Measurements from ENCODE around the gene PRKCG.

Gene PRKCG

DNA sequence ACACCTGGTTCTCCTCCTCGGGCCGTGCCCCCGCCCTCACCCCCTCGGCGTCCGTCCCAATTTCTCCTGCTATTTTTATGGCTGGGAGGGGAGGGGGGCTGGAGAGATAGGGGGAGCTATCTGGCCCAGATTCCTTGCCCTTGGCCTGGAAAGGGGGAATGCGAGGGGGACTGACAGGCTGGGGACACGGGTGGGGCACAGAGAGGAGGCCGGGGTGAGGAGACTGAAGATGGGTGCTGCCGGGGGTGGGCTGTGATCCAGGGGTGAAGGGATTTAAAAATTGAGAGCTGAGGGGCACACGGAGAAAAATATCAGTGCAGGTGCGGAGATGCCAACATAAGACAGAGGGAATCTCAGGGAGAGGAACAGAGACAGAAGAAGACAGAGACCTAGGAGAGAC, 2.3 kb downstream of the PRKCG start:
- Histone ChIP-seq H3K27ac (ENCODE audit: low read depth, low read length) (no peak overlapping the region), H3K9me2 (replicated peaks; ENCODE audit: insufficient read depth, low read length) (no peaks in the 10 kb centered on the region), H2AFZ (ENCODE audit: low read depth, low read length, severe bottlenecking) (no peak overlapping the region), H3K4me3 (ENCODE audit: insufficient read depth, low read length, poor library complexity, severe bottlenecking) (no peak overlapping the region), H3K9me3 (ENCODE audit: insufficient read depth, low read length) (no peaks in the 10 kb centered on the region), H3K9ac (ENCODE audit: low read length) (no peak overlapping the region), H3K79me2 (ENCODE audit: insufficient read depth, low read length) (no peaks in the 10 kb centered on the region), H3K36me3 (ENCODE audit: low read length) (no peaks in the 10 kb centered on the region), H3F3A (ENCODE audit: insufficient read depth) (no peaks in the 10 kb centered on the region), H3K4me2 (ENCODE audit: low read depth, low read length, poor library complexity, severe bottlenecking) (no peak overlapping the region), H3K27me3 (ENCODE audit: low read length) (no peaks in the 10 kb centered on the region), H4K20me1 (ENCODE audit: low read depth, low read length) (no peaks in the 10 kb centered on the region)
- TF ChIP-seq, protein P1, sequence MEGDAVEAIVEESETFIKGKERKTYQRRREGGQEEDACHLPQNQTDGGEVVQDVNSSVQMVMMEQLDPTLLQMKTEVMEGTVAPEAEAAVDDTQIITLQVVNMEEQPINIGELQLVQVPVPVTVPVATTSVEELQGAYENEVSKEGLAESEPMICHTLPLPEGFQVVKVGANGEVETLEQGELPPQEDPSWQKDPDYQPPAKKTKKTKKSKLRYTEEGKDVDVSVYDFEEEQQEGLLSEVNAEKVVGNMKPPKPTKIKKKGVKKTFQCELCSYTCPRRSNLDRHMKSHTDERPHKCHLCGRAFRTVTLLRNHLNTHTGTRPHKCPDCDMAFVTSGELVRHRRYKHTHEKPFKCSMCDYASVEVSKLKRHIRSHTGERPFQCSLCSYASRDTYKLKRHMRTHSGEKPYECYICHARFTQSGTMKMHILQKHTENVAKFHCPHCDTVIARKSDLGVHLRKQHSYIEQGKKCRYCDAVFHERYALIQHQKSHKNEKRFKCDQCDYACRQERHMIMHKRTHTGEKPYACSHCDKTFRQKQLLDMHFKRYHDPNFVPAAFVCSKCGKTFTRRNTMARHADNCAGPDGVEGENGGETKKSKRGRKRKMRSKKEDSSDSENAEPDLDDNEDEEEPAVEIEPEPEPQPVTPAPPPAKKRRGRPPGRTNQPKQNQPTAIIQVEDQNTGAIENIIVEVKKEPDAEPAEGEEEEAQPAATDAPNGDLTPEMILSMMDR (IDR thresholded peaks at IDR 0.05; ENCODE audit: insufficient read depth, low read length, poor library complexity, severe bottlenecking), result no peak
- TF ChIP-seq EZH2phosphoT487 (conservative IDR thresholded peaks at IDR 0.05; ENCODE audit: low read length), result no peak

DNA sequence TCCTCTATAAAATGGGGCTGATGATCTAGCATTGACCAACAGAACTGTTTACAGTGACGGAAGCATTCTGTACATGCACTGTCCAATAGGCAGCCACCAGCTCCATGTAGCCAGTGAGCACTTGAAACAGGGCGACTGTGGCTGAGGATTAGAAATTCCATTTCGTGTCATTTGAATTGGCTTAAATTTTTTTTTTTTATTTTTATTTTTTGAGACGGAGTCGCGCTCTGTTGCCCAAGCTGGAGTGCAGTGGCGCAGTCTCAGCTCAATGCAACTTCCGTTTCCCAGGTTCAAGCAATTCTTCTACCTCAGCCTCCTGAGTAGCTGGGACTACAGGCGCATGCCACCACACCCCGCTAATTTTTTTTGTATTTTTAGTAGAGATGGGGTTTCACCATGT, 3.0 kb downstream of the PRKCG start:
- Histone ChIP-seq H4K20me1 (ENCODE audit: low read depth, low read length) (no peaks in the 10 kb centered on the region), H3K4me3 (ENCODE audit: insufficient read depth, low read length, poor library complexity, severe bottlenecking) (no peak overlapping the region), H2AFZ (ENCODE audit: low read depth, low read length, severe bottlenecking) (no peak overlapping the region), H3K27ac (ENCODE audit: low read depth, low read length) (no peak overlapping the region), H3K9me2 (replicated peaks; ENCODE audit: insufficient read depth, low read length) (no peaks in the 10 kb centered on the region), H3K36me3 (ENCODE audit: low read length) (no peaks in the 10 kb centered on the region), H3K4me2 (ENCODE audit: low read depth, low read length, poor library complexity, severe bottlenecking) (no peak overlapping the region), H3K27me3 (ENCODE audit: low read length) (no peaks in the 10 kb centered on the region), H3K9ac (ENCODE audit: low read length) (no peak overlapping the region), H3K79me2 (ENCODE audit: insufficient read depth, low read length) (no peaks in the 10 kb centered on the region), H3F3A (ENCODE audit: insufficient read depth) (no peaks in the 10 kb centered on the region), H3K9me3 (ENCODE audit: insufficient read depth, low read length) (no peaks in the 10 kb centered on the region)
- TF ChIP-seq, protein P1 (IDR thresholded peaks at IDR 0.05; ENCODE audit: insufficient read depth, low read length, poor library complexity, severe bottlenecking), result no peak
- no peak for TF ChIP-seq EZH2phosphoT487 (conservative IDR thresholded peaks at IDR 0.05; ENCODE audit: low read length)

DNA sequence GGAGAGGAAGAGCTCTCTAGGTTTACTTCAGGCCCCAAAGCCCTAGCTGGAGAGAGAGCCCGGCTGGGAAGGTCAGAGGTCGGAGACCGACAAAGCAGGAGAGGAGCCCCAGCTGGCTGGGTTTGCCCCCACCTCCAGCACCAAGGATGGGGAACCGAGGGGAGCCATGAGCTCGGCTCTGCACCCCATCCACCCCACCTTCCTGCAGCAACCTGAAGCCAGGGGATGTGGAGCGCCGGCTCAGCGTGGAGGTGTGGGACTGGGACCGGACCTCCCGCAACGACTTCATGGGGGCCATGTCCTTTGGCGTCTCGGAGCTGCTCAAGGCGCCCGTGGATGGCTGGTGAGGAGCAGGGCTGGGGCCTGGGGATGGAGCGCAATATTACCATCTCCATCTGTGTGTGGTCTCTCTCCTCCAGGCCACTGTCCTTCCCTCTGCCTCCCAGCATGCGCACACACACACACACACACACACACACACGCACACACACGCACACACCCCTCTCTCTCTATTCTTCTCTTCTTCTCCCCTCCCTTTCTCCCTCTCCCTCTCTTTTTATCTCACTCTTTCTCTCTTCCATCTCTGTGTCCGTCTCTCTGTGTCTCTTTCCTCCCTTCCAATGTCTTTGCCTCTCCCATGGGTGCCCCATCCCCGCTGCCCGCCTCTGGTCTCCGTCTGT, 10.4 kb downstream of the PRKCG start:
- Histone ChIP-seq H3K4me2 (ENCODE audit: low read depth, low read length, poor library complexity, severe bottlenecking) (no peak overlapping the region), H3K9ac (ENCODE audit: low read length) (no peak overlapping the region), H3F3A (ENCODE audit: insufficient read depth) (no peaks in the 10 kb centered on the region), H4K20me1 (ENCODE audit: low read depth, low read length) (no peaks in the 10 kb centered on the region), H3K9me2 (replicated peaks; ENCODE audit: insufficient read depth, low read length) (no peaks in the 10 kb centered on the region), H3K9me3 (ENCODE audit: insufficient read depth, low read length) (no peaks in the 10 kb centered on the region), H3K27me3 (ENCODE audit: low read length) (no peaks in the 10 kb centered on the region), H2AFZ (ENCODE audit: low read depth, low read length, severe bottlenecking) (no peak overlapping the region), H3K36me3 (ENCODE audit: low read length) (no peaks in the 10 kb centered on the region), H3K4me3 (ENCODE audit: insufficient read depth, low read length, poor library complexity, severe bottlenecking) (no peak overlapping the region), H3K79me2 (ENCODE audit: insufficient read depth, low read length) (no peaks in the 10 kb centered on the region), H3K27ac (ENCODE audit: low read depth, low read length) (no peak overlapping the region)
- TF ChIP-seq, protein P1 (IDR thresholded peaks at IDR 0.05; ENCODE audit: insufficient read depth, low read length, poor library complexity, severe bottlenecking), result no peak
- TF ChIP-seq EZH2phosphoT487 (conservative IDR thresholded peaks at IDR 0.05; ENCODE audit: low read length), result no peak
